Activated naive CD8-positive, alpha-beta T cell treated with anti-CD3 and anti-CD28 coated beads, Interleukin-2, amount 50 U/mL, for 24 hours (primary cell): ENCODE data around the gene IGDCC3.
A peak's percentile ranks its signal among the peaks of the same experiment; 100 is the strongest.

ENCODE experiments used
- ATAC-seq: fragments of 150-1000 bp; cut with Tn5 transposase; one replicate; pipeline ENCODE4 v1.10.0; 2021
- DNase-seq: peaks from one replicate; pipeline ENCODE4 v3.0.0; 2021
- H3K27ac Mint-ChIP-seq: one replicate; pipeline ENCODE4 v1.8.0; 2021; ENCODE audit warnings: mild to moderate bottlenecking, mixed read lengths
- H3K27me3 Mint-ChIP-seq: one replicate; pipeline ENCODE4 v1.8.0; 2021; ENCODE audit warnings: mixed read lengths
- H3K36me3 Mint-ChIP-seq: one replicate; pipeline ENCODE4 v1.8.0; 2021; ENCODE audit warnings: low read depth, mixed read lengths
- H3K4me1 Mint-ChIP-seq: one replicate; pipeline ENCODE4 v1.8.0; 2021; ENCODE audit warnings: mixed read lengths
- H3K4me3 Mint-ChIP-seq: one replicate; pipeline ENCODE4 v1.8.0; 2021; ENCODE audit warnings: mild to moderate bottlenecking, moderate library complexity, mixed read lengths
- H3K9me3 Mint-ChIP-seq: one replicate; pipeline ENCODE4 v1.8.0; 2021; ENCODE audit warnings: mixed read lengths

The IGDCC3 gene

DNA sequence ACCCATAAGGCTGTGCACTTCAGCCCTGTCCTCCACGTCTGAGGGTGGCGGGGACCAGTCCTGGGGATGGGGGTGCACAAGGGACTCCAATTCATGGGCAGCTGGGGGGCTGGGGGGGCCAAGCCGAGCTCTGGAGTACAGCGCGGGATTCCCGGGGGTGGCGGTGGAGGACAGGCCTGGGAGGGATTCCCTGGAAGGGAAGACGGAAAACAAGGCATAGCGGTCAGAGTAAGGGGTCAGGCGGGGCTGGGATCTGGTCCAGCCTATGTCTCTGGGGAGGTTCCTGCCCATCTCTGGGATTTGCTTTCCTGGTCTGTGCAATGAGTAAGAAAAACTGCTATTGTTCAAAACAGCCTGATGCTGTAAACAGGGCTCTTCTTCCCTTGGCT lies 8.1 kb upstream of the IGDCC3 start:
- ATAC-seq (no peak), DNase-seq (no peak)
- H3K4me1 Mint-ChIP-seq = peaks cover 7% of the 10 kb centered on the region
- peaks cover 16% of the 10 kb centered on the region for H3K27me3 Mint-ChIP-seq
- H3K27ac Mint-ChIP-seq = peak overlapping the region; percentile 91
- peak overlapping the region; percentile 85 for H3K4me3 Mint-ChIP-seq
- H3K9me3 Mint-ChIP-seq = no peaks in the 10 kb centered on the region
- no peaks in the 10 kb centered on the region for H3K36me3 Mint-ChIP-seq

GRCh38 chr15:65384895-65385869 lies 7.4 kb upstream of the IGDCC3 start:
- Mint-ChIP-seq H3K4me3 (peak overlapping the region; percentile 85), H3K36me3 (no peaks in the 10 kb centered on the region), H3K27ac (peak overlapping the region; percentile 91), H3K9me3 (no peaks in the 10 kb centered on the region), H3K4me1 (peaks cover 7% of the 10 kb centered on the region), H3K27me3 (peaks cover 18% of the 10 kb centered on the region)
- ATAC-seq = peak; percentile 86
- peak; percentile 89 for DNase-seq

- no peaks in the 10 kb centered on the region for H3K36me3 Mint-ChIP-seq
- DNase-seq (no peak), ATAC-seq (no peak)
- peaks cover 18% of the 10 kb centered on the region for H3K27me3 Mint-ChIP-seq
- peaks cover 7% of the 10 kb centered on the region for H3K4me1 Mint-ChIP-seq
- peak overlapping the region; percentile 85 for H3K4me3 Mint-ChIP-seq
- no peaks in the 10 kb centered on the region for H3K9me3 Mint-ChIP-seq
- H3K27ac Mint-ChIP-seq = peak overlapping the region; percentile 91
Observed at GRCh38 chr15:65384505-65384894, 6.7 kb upstream of the IGDCC3 start.

GRCh38 chr15:65383991-65384390 lies 6.2 kb upstream of the IGDCC3 start:
- H3K27ac Mint-ChIP-seq = no peak overlapping the region
- peaks cover 7% of the 10 kb centered on the region for H3K4me1 Mint-ChIP-seq
- H3K9me3 Mint-ChIP-seq = no peaks in the 10 kb centered on the region
- ATAC-seq (no peak), DNase-seq (no peak)
- H3K27me3 Mint-ChIP-seq = peaks cover 19% of the 10 kb centered on the region
- no peak overlapping the region for H3K4me3 Mint-ChIP-seq
- H3K36me3 Mint-ChIP-seq = no peaks in the 10 kb centered on the region

GRCh38 chr15:65383456-65383855 lies 5.7 kb upstream of the IGDCC3 start:
- ATAC-seq = no peak
- Mint-ChIP-seq H3K27me3 (peaks cover 24% of the 10 kb centered on the region), H3K4me1 (peaks cover 10% of the 10 kb centered on the region), H3K27ac (no peak overlapping the region), H3K4me3 (no peak overlapping the region), H3K9me3 (no peaks in the 10 kb centered on the region), H3K36me3 (no peaks in the 10 kb centered on the region)
- DNase-seq = no peak

GRCh38 chr15:65382921-65383320 lies 5.1 kb upstream of the IGDCC3 start:
- no peak for DNase-seq
- Mint-ChIP-seq H3K9me3 (no peaks in the 10 kb centered on the region), H3K4me3 (no peak overlapping the region), H3K36me3 (no peaks in the 10 kb centered on the region), H3K27me3 (peaks cover 26% of the 10 kb centered on the region), H3K27ac (no peak overlapping the region), H3K4me1 (peaks cover 10% of the 10 kb centered on the region)
- no peak for ATAC-seq

DNA sequence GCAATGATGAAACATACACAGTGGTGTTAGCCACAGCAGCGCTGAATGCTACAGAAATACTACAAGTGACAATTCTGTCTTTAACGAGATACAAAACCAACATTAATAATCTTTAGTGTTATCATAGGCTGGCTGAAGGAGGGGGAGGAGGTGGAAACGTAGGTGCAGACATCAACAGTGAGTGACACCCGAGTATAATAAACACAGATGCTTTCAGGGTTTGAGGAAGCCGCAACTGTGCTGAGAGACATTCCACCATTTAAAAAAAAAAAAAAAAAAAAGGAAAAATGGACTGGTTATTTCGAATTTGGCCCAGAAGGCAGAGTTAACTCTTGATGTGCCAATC lies 4.3 kb upstream of the IGDCC3 start:
- no peak overlapping the region for H3K4me3 Mint-ChIP-seq
- no peak for ATAC-seq

DNA sequence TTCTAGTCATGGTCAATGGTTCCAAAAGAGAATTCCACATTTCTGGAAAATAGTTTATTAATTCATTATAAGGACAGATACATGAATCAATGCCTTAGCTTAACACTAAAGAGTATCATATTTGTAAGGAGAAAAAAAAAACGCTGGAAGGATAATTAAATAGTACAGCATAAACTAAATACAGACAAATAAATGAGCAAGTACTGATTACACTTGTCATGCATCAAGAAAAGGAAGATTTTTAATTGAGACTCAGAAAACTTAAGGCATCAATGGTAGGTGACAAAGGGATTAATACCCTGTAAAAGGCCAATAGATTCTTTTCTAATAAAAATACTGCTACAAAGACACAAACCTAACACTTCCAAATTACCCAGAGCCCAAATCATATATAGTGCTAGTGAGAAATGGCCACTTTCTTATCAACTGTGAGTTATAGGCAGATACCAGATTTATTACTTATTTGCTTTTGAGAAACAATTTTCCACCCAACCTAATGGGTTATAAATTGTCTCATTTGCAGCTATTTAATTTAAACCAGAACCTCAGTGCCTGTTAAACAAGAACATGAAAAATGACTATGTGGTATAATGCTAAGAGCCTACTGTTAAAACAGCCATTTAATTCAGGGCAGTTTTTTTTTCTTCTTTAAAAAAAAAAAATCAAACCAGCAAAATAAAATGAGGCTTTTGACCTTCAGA lies 3.8 kb upstream of the IGDCC3 start:
- peaks cover 33% of the 10 kb centered on the region for H3K27me3 Mint-ChIP-seq
- no peak overlapping the region for H3K27ac Mint-ChIP-seq
- no peaks in the 10 kb centered on the region for H3K36me3 Mint-ChIP-seq
- no peak overlapping the region for H3K4me3 Mint-ChIP-seq
- DNase-seq (no peak), ATAC-seq (no peak)
- H3K9me3 Mint-ChIP-seq = no peaks in the 10 kb centered on the region
- H3K4me1 Mint-ChIP-seq = peaks cover 16% of the 10 kb centered on the region

More for the DNA sequence above, 4.3 kb upstream of the IGDCC3 start:
- peaks cover 11% of the 10 kb centered on the region for H3K4me1 Mint-ChIP-seq
- H3K36me3 Mint-ChIP-seq = no peaks in the 10 kb centered on the region
- H3K27ac Mint-ChIP-seq = no peak overlapping the region
- H3K9me3 Mint-ChIP-seq = no peaks in the 10 kb centered on the region
- no peak for DNase-seq
- peaks cover 28% of the 10 kb centered on the region for H3K27me3 Mint-ChIP-seq

DNA sequence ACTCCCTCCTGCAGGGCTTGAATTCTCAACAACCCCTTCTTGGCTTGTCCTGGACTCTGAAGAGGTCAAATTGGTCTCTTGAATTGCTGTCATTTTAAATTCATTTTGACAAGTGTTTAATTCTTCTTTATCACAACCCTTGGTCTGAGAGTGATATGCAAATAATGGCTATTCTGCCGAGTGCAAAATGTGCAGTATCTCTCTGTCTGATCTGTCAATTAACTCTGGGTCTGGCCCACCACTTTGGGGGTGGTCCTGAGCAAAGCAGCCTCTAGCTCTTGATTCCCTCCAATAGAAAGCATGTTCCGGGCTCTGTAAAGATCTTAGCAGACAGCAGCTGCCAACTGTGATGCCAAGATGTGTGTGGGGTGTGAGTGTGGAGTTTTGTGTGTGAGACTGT lies 2.2 kb upstream of the IGDCC3 start:
- no peak overlapping the region for H3K4me3 Mint-ChIP-seq
- H3K27ac Mint-ChIP-seq = no peak overlapping the region
- no peak for ATAC-seq
- no peaks in the 10 kb centered on the region for H3K9me3 Mint-ChIP-seq
- peaks cover 48% of the 10 kb centered on the region for H3K27me3 Mint-ChIP-seq
- H3K4me1 Mint-ChIP-seq = peaks cover 16% of the 10 kb centered on the region
- DNase-seq = no peak
- no peaks in the 10 kb centered on the region for H3K36me3 Mint-ChIP-seq

DNA sequence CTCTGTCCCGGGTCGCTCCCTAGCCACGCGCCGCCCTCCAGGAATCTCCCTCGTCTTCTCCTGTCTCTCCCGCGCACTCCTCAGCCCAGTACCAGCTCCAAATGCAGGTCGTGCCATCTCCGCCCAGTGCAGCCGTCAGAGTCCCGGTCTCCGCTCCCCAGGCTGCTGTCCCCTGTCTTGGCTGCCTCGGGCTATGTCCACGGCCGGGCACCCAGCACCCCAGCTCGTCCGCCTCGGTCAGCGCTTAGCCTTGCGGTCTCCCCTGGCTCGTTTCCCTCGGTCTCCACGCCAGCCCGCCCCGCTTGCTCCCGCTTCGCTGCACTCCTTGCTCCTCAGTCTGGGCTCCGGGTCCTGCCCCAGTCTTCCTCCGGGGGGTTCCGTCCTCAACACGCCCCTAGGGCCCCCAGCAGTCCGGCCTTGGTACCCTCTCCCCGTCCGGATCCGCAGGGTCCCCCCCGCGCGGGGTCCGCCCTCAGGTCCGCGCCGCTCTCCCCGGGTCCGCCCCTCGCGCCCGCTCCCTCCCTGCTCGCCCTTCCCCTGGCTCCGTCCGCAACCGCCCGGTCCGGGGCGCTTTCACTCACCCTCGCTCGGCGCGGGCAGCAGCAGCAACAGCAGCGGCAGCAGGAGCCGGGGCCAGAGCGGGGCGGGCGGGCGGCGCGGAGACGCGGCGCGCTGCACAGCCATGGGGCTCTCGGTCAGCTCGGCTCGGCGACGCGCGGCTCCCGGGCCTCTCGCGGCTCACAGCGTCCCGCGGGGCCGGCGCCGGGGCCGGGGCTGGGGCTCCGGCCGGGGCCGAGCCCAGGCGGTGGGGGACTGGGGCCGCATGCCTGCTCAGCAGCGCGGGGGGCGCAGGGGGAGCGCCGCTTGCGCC lies 462 bp downstream of the IGDCC3 start:
- Mint-ChIP-seq H3K36me3 (no peaks in the 10 kb centered on the region), H3K27me3 (peaks cover 56% of the 10 kb centered on the region), H3K4me3 (peak overlapping the region; percentile 48), H3K27ac (no peak overlapping the region), H3K4me1 (peaks cover 10% of the 10 kb centered on the region), H3K9me3 (no peaks in the 10 kb centered on the region)
- ATAC-seq (peak; percentile 45), DNase-seq (no peak)

DNA sequence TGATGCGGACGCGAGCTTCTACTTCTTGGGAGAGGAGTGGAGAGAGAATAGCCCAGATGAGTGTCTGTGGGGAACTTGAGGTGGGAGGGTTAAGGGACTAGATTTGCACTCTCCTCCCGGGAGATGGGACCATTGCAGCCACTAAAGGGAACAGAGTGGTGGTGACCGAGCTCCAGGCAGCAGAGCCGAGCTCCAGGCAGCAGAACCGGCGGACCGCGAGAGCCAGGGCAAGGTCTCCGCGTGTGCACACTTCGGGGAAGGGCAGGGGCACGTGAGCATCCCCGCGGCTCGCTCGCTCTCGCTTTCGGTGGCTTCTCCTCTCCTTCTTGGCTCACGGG lies 1.1 kb downstream of the IGDCC3 start:
- no peak for DNase-seq

DNA sequence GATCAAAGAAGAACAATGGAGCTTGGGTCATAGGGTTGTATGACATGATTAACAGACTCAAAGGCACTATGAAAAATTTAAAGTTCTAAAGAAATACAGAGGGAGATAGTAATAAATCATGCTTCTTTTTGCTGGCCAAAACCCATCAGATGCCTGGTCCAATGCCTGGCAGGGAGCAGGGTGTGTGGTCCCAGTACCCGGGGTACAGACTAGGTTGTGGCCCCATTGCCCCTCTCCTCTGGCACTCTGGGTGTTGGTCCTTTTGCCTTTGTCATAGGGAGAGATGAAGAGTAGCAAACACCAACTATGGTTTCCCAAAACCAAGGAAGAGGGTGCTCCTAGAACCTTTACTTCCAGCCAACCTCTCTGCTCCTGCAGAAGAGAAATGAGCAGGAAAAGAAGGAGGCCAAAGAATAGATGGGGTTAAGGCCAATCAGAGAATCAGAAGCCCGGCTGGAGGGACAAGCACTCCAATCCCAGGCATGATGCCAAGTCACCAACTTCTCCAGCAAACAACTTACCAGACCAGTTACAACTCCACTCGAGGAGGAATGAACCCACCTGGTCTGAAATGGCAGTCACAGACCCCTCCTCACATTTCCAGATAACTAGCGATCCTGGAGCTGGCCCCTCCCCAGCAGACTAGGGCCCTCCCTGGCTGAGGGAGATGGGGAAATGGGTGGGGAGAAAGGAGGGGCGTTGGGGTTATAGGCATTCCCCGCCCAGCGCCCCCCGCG lies 1.8 kb downstream of the IGDCC3 start:
- ATAC-seq (no peak), DNase-seq (no peak)
- no peaks in the 10 kb centered on the region for H3K9me3 Mint-ChIP-seq
- peaks cover 10% of the 10 kb centered on the region for H3K4me1 Mint-ChIP-seq
- H3K36me3 Mint-ChIP-seq = no peaks in the 10 kb centered on the region
- peak overlapping the region; percentile 48 for H3K4me3 Mint-ChIP-seq
- H3K27me3 Mint-ChIP-seq = peaks cover 54% of the 10 kb centered on the region
- H3K27ac Mint-ChIP-seq = no peak overlapping the region

More for the DNA sequence above, 1.1 kb downstream of the IGDCC3 start:
- H3K4me3 Mint-ChIP-seq = peak overlapping the region; percentile 48
- H3K27me3 Mint-ChIP-seq = peaks cover 56% of the 10 kb centered on the region
- no peak for ATAC-seq
- no peaks in the 10 kb centered on the region for H3K9me3 Mint-ChIP-seq
- no peak overlapping the region for H3K27ac Mint-ChIP-seq
- H3K4me1 Mint-ChIP-seq = peaks cover 10% of the 10 kb centered on the region
- no peaks in the 10 kb centered on the region for H3K36me3 Mint-ChIP-seq

DNA sequence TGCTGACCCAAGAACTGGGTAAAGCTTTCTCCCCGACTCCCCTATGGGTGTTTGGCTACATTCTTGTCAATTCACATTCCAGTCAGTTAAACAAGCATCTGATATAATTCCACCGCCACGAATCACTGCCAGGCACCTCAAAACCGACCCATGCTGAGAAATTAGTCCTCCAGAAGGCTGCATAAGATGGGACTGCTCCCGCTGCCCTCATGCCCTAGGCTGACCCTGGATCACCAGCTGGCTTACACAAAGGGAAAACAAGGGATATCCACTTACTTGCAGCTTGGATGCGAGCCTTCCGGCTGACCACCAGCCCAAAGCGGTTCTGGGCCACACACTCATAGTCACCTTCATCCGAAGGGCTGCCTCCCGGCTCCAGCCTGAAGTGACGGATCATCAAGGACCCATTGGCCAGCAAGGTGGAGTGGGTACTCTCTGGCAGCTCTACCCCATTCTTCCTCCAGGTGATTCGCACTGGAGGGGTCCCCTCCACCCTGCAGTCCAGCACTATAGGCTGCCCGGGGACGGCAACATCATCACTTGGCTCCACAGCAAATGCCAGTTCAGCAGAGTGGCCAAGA lies 2.9 kb downstream of the IGDCC3 start:
- no peaks in the 10 kb centered on the region for H3K9me3 Mint-ChIP-seq
- no peak overlapping the region for H3K27ac Mint-ChIP-seq
- no peak for DNase-seq
- H3K27me3 Mint-ChIP-seq = peaks cover 50% of the 10 kb centered on the region
- no peak overlapping the region for H3K4me3 Mint-ChIP-seq
- no peaks in the 10 kb centered on the region for H3K36me3 Mint-ChIP-seq
- ATAC-seq = no peak
- H3K4me1 Mint-ChIP-seq = peaks cover 10% of the 10 kb centered on the region

- Mint-ChIP-seq H3K27me3 (peaks cover 46% of the 10 kb centered on the region), H3K9me3 (no peaks in the 10 kb centered on the region), H3K4me3 (no peak overlapping the region), H3K36me3 (no peaks in the 10 kb centered on the region), H3K27ac (no peak overlapping the region), H3K4me1 (peaks cover 10% of the 10 kb centered on the region)
- ATAC-seq (no peak), DNase-seq (no peak)
Observed at GRCh38 chr15:65374334-65374733, 3.5 kb downstream of the IGDCC3 start.
